Keratinocyte (primary cell): Measurements from ENCODE around the gene ZNF236.

Experiments
- CTCF ChIP-seq, 3 experiments: IDR thresholded peaks in 1 of 3; conservative IDR thresholded peaks in 1 of 3; optimal IDR thresholded peaks in 1 of 3; 2 replicates in 2 of 3; 3 replicates in 1 of 3; pipeline versions ENCODE3 to v1.5.1; 2011; ENCODE audit warnings: low read length in 3 of 3, mild to moderate bottlenecking in 3 of 3, moderate library complexity in 2 of 3, control low read depth in 1 of 3, inconsistent platforms in 1 of 3; ENCODE audit not compliant: insufficient read depth in 2 of 3; ENCODE audit errors: extremely low read depth in 1 of 3
- EZH2 ChIP-seq: IDR thresholded peaks from one replicate; pipeline ENCODE4 v1.6.1; 2012; ENCODE audit warnings: inconsistent platforms, mild to moderate bottlenecking, low read length, moderate library complexity

- TF ChIP-seq CTCF (optimal IDR thresholded peaks at IDR 0.05 in 1 of 3, IDR thresholded peaks at IDR 0.05 in 1 of 3, conservative IDR thresholded peaks at IDR 0.05 in 1 of 3; ENCODE audit: extremely low read depth in 1 of 3, insufficient read depth in 2 of 3, low read length in 3 of 3) (no peak), EZH2 (no peak)
Measured at GRCh38 chr18:76960528-76961035, 138.2 kb downstream of the ZNF236 start.
